ENCODE measurements around the gene ZNF445. TPM values are rescaled to one million over a fixed set of nuclear protein-coding genes. Genes with fewer than 3 reads are reported as not detected.
"Not testable (repeated sequence)": the region's sequence is repeated elsewhere in the genome, so short reads cannot be mapped to it uniquely, and the experiment has no call there.

Gene ZNF445
- total RNA-seq, 2 experiments from 2014 or later: 12.2 to 13.4 TPM

GRCh38 chr3:44434834-44435510 lies 42.5 kb downstream of the ZNF445 start:
- H3K36me3 Mint-ChIP-seq: peaks cover 4% of the 10 kb centered on the region
- DNase-seq: no peak
- H3K27ac Mint-ChIP-seq: no peak overlapping the region
- peaks cover 9% of the 10 kb centered on the region for H3K4me1 Mint-ChIP-seq
- H3K4me3 Mint-ChIP-seq: no peak overlapping the region
- no peaks in the 10 kb centered on the region for H3K9me3 Mint-ChIP-seq
- no peaks in the 10 kb centered on the region for H3K27me3 Mint-ChIP-seq

GRCh38 chr3:44430466-44430865 lies 47.0 kb downstream of the ZNF445 start:
- no peaks in the 10 kb centered on the region for H3K36me3 Mint-ChIP-seq
- H3K4me1 Mint-ChIP-seq: no peaks in the 10 kb centered on the region
- H3K4me3 Mint-ChIP-seq: no peak overlapping the region
- no peak overlapping the region for H3K27ac Mint-ChIP-seq
- no peak for DNase-seq
- no peaks in the 10 kb centered on the region for H3K27me3 Mint-ChIP-seq
- no peaks in the 10 kb centered on the region for H3K9me3 Mint-ChIP-seq

GRCh38 chr3:44429459-44429858 lies 48.0 kb downstream of the ZNF445 start:
- Mint-ChIP-seq H3K9me3 (no peaks in the 10 kb centered on the region), H3K4me3 (no peak overlapping the region), H3K27me3 (no peaks in the 10 kb centered on the region), H3K36me3 (no peaks in the 10 kb centered on the region), H3K27ac (no peak overlapping the region), H3K4me1 (no peaks in the 10 kb centered on the region)
- no peak for DNase-seq

- H3K4me1 Mint-ChIP-seq: no peaks in the 10 kb centered on the region
- no peaks in the 10 kb centered on the region for H3K27me3 Mint-ChIP-seq
- DNase-seq: no peak
- no peak overlapping the region for H3K4me3 Mint-ChIP-seq
- no peaks in the 10 kb centered on the region for H3K9me3 Mint-ChIP-seq
- no peak overlapping the region for H3K27ac Mint-ChIP-seq
- no peaks in the 10 kb centered on the region for H3K36me3 Mint-ChIP-seq
These were observed 48.6 kb downstream of the ZNF445 start for GRCh38 chr3:44428910-44429309.

GRCh38 chr3:44427683-44428082 lies 49.8 kb downstream of the ZNF445 start:
- no peak for DNase-seq
- H3K36me3 Mint-ChIP-seq: no peaks in the 10 kb centered on the region
- H3K27ac Mint-ChIP-seq: no peak overlapping the region
- H3K9me3 Mint-ChIP-seq: no peaks in the 10 kb centered on the region
- H3K4me1 Mint-ChIP-seq: no peaks in the 10 kb centered on the region
- H3K4me3 Mint-ChIP-seq: no peak overlapping the region
- no peaks in the 10 kb centered on the region for H3K27me3 Mint-ChIP-seq

- no peak overlapping the region for H3K27ac Mint-ChIP-seq
- no peaks in the 10 kb centered on the region for H3K9me3 Mint-ChIP-seq
These were observed 52.7 kb downstream of the ZNF445 start for GRCh38 chr3:44424758-44425157.

GRCh38 chr3:44421280-44421679 lies 56.2 kb downstream of the ZNF445 start:
- Mint-ChIP-seq H3K4me3 (no peak overlapping the region), H3K27me3 (no peaks in the 10 kb centered on the region), H3K4me1 (no peaks in the 10 kb centered on the region), H3K9me3 (no peaks in the 10 kb centered on the region), H3K36me3 (no peaks in the 10 kb centered on the region), H3K27ac (no peak overlapping the region)
- DNase-seq: no peak

More at GRCh38 chr3:44424758-44425157, 52.7 kb downstream of the ZNF445 start:
- no peak for DNase-seq
- Mint-ChIP-seq H3K36me3 (no peaks in the 10 kb centered on the region), H3K27me3 (no peaks in the 10 kb centered on the region), H3K4me1 (no peaks in the 10 kb centered on the region), H3K4me3 (no peak overlapping the region)

GRCh38 chr3:44420676-44421075 lies 56.8 kb downstream of the ZNF445 start:
- Mint-ChIP-seq H3K4me1 (no peaks in the 10 kb centered on the region), H3K36me3 (no peaks in the 10 kb centered on the region), H3K27me3 (no peaks in the 10 kb centered on the region), H3K27ac (no peak overlapping the region), H3K4me3 (no peak overlapping the region), H3K9me3 (no peaks in the 10 kb centered on the region)
- no peak for DNase-seq

GRCh38 chr3:44419923-44420650 lies 57.4 kb downstream of the ZNF445 start:
- no peaks in the 10 kb centered on the region for H3K36me3 Mint-ChIP-seq
- no peak overlapping the region for H3K4me3 Mint-ChIP-seq
- H3K27ac Mint-ChIP-seq: no peak overlapping the region
- no peak for DNase-seq
- no peaks in the 10 kb centered on the region for H3K27me3 Mint-ChIP-seq
- no peaks in the 10 kb centered on the region for H3K4me1 Mint-ChIP-seq
- H3K9me3 Mint-ChIP-seq: no peaks in the 10 kb centered on the region

GRCh38 chr3:44419116-44419922 lies 58.2 kb downstream of the ZNF445 start:
- H3K36me3 Mint-ChIP-seq: no peaks in the 10 kb centered on the region
- H3K27me3 Mint-ChIP-seq: no peaks in the 10 kb centered on the region
- no peak overlapping the region for H3K27ac Mint-ChIP-seq
- H3K4me3 Mint-ChIP-seq: no peak overlapping the region
- H3K9me3 Mint-ChIP-seq: no peaks in the 10 kb centered on the region
- H3K4me1 Mint-ChIP-seq: no peaks in the 10 kb centered on the region
- no peak for DNase-seq

GRCh38 chr3:44418549-44418948 lies 58.9 kb downstream of the ZNF445 start:
- no peak for DNase-seq
- Mint-ChIP-seq H3K4me3 (no peak overlapping the region), H3K4me1 (no peaks in the 10 kb centered on the region), H3K9me3 (no peaks in the 10 kb centered on the region), H3K27ac (no peak overlapping the region), H3K27me3 (no peaks in the 10 kb centered on the region), H3K36me3 (no peaks in the 10 kb centered on the region)

- not testable (repeated sequence) for H3K4me3 Mint-ChIP-seq, H3K27ac Mint-ChIP-seq, H3K36me3 Mint-ChIP-seq, H3K27me3 Mint-ChIP-seq, H3K4me1 Mint-ChIP-seq, DNase-seq, H3K9me3 Mint-ChIP-seq
These were observed 59.4 kb downstream of the ZNF445 start for GRCh38 chr3:44418118-44418517.

GRCh38 chr3:44416031-44417030 lies 61.1 kb downstream of the ZNF445 start:
- no peaks in the 10 kb centered on the region for H3K36me3 Mint-ChIP-seq
- no peaks in the 10 kb centered on the region for H3K9me3 Mint-ChIP-seq
- no peak overlapping the region for H3K27ac Mint-ChIP-seq
- DNase-seq: no peak
- H3K4me3 Mint-ChIP-seq: no peak overlapping the region
- no peaks in the 10 kb centered on the region for H3K27me3 Mint-ChIP-seq
- H3K4me1 Mint-ChIP-seq: no peaks in the 10 kb centered on the region

- Mint-ChIP-seq H3K4me1 (no peaks in the 10 kb centered on the region), H3K36me3 (no peaks in the 10 kb centered on the region), H3K27ac (no peak overlapping the region), H3K27me3 (no peaks in the 10 kb centered on the region), H3K4me3 (no peak overlapping the region), H3K9me3 (no peaks in the 10 kb centered on the region)
- no peak for DNase-seq
These were observed 62.0 kb downstream of the ZNF445 start for GRCh38 chr3:44415421-44415820.
